ENCODE results near the gene RNF133.

Gene RNF133

DNA sequence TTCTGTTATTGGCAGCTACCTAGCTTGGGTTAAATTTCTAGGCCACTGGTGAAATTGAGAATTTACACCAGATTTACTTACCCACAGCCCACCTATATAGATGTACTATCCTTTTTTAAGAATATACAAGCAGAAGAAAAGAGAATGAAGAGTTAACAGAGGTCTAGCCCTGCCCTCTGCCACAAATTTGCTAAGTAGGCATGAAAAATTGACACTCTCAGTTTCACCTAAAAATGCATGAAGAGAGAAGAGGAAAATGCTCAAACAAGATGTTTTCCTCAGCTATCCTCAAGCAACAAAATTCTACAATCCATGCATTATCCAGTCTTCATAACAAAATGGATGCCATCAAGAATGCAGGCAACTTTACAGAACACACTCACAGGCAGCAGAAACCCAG, 28.4 kb upstream of the RNF133 start:
- H3K27me3 ChIP-seq (ENCODE audit: insufficient read depth, low read length, poor library complexity): no peaks in the 10 kb centered on the region
- H3K79me2 ChIP-seq (ENCODE audit: insufficient read depth, low read length): no peaks in the 10 kb centered on the region
- H3K9ac ChIP-seq (ENCODE audit: low read depth, low read length): no peak overlapping the region
- H2AFZ ChIP-seq (ENCODE audit: low read depth, low read length): no peak overlapping the region
- no peaks in the 10 kb centered on the region for H3K4me1 ChIP-seq (ENCODE audit: insufficient read depth, low read length)
- TF ChIP-seq EZH2 (IDR thresholded peaks at IDR 0.05; ENCODE audit: borderline replicate concordance, low read depth, low read length, severe bottlenecking): no peak
- TF ChIP-seq, protein P1, sequence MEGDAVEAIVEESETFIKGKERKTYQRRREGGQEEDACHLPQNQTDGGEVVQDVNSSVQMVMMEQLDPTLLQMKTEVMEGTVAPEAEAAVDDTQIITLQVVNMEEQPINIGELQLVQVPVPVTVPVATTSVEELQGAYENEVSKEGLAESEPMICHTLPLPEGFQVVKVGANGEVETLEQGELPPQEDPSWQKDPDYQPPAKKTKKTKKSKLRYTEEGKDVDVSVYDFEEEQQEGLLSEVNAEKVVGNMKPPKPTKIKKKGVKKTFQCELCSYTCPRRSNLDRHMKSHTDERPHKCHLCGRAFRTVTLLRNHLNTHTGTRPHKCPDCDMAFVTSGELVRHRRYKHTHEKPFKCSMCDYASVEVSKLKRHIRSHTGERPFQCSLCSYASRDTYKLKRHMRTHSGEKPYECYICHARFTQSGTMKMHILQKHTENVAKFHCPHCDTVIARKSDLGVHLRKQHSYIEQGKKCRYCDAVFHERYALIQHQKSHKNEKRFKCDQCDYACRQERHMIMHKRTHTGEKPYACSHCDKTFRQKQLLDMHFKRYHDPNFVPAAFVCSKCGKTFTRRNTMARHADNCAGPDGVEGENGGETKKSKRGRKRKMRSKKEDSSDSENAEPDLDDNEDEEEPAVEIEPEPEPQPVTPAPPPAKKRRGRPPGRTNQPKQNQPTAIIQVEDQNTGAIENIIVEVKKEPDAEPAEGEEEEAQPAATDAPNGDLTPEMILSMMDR (IDR thresholded peaks at IDR 0.05; ENCODE audit: borderline replicate concordance, extremely low read depth, low read length, poor library complexity, severe bottlenecking): no peak
- H3K9me3 ChIP-seq (ENCODE audit: insufficient read depth, low read length, severe bottlenecking): no peaks in the 10 kb centered on the region
- H3K4me2 ChIP-seq (ENCODE audit: insufficient read depth, low read length): no peak overlapping the region
- no peaks in the 10 kb centered on the region for H4K20me1 ChIP-seq (ENCODE audit: insufficient read depth, low read length)
- H3K36me3 ChIP-seq (ENCODE audit: insufficient read depth, low read length): no peaks in the 10 kb centered on the region
- no peak overlapping the region for H3K4me3 ChIP-seq (ENCODE audit: low read depth in 1 of 2, low read length in 2 of 2)
- H3K27ac ChIP-seq (ENCODE audit: low read length): no peak overlapping the region
- ATAC-seq (ENCODE audit: insufficient read depth, low read depth): no peak
- no peak for DNase-seq

DNA sequence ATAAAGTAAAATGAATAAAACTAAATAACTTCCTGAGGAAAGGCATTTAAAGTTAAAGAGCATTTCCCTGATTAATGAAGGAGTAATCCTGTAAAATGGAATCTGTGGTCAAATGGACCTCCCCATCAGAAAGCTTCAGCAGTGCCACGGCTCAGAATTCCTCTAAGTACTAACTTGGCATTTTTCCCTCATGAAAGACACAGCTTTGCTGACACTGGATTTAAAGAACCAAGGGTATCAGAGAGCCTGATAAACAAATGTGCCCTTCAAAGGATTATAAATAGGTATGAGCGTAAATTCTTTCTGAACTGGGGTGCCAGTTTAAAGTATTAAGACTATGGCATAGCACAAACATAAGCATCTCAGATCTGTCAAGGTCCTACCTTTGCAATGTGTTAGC, 28.0 kb upstream of the RNF133 start:
- no peaks in the 10 kb centered on the region for H3K9me3 ChIP-seq (ENCODE audit: insufficient read depth, low read length, severe bottlenecking)
- no peak overlapping the region for H3K4me2 ChIP-seq (ENCODE audit: insufficient read depth, low read length)
- H3K27me3 ChIP-seq (ENCODE audit: insufficient read depth, low read length, poor library complexity): no peaks in the 10 kb centered on the region
- no peak overlapping the region for H2AFZ ChIP-seq (ENCODE audit: low read depth, low read length)
- H3K79me2 ChIP-seq (ENCODE audit: insufficient read depth, low read length): no peaks in the 10 kb centered on the region
- no peaks in the 10 kb centered on the region for H3K4me1 ChIP-seq (ENCODE audit: insufficient read depth, low read length)
- H3K4me3 ChIP-seq (ENCODE audit: low read depth in 1 of 2, low read length in 2 of 2): no peak overlapping the region
- TF ChIP-seq, protein P1 (IDR thresholded peaks at IDR 0.05; ENCODE audit: borderline replicate concordance, extremely low read depth, low read length, poor library complexity, severe bottlenecking): no peak
- no peaks in the 10 kb centered on the region for H4K20me1 ChIP-seq (ENCODE audit: insufficient read depth, low read length)
- no peak for DNase-seq
- H3K9ac ChIP-seq (ENCODE audit: low read depth, low read length): no peak overlapping the region
- no peak overlapping the region for H3K27ac ChIP-seq (ENCODE audit: low read length)
- ATAC-seq (ENCODE audit: insufficient read depth, low read depth): no peak
- no peaks in the 10 kb centered on the region for H3K36me3 ChIP-seq (ENCODE audit: insufficient read depth, low read length)

DNA sequence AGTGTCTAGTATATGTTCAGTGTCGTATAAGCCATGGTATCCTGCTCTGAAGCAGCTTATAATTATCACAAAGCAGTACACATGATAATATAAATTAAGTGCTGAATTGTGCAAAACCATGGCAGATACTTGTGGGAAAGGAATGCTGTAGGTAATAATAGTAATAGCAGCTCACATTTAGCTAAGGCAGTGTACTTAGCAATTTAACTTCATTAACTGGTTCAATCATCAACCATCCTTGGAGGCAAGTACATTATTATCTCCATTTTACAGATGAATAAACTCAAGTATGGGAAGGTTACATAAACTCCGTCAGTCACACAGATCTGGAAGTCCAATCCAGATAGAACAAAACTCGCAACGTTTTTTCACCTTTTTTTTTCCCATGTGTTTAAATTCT, 25.4 kb upstream of the RNF133 start:
- Histone ChIP-seq H3K27me3 (ENCODE audit: insufficient read depth, low read length, poor library complexity) (no peaks in the 10 kb centered on the region), H3K4me1 (ENCODE audit: insufficient read depth, low read length) (no peaks in the 10 kb centered on the region), H3K27ac (ENCODE audit: low read length) (no peak overlapping the region), H3K9me3 (ENCODE audit: insufficient read depth, low read length, severe bottlenecking) (no peaks in the 10 kb centered on the region), H3K4me2 (ENCODE audit: insufficient read depth, low read length) (no peak overlapping the region), H3K4me3 (ENCODE audit: low read depth in 1 of 2, low read length in 2 of 2) (no peak overlapping the region), H3K36me3 (ENCODE audit: insufficient read depth, low read length) (no peaks in the 10 kb centered on the region), H3K79me2 (ENCODE audit: insufficient read depth, low read length) (no peaks in the 10 kb centered on the region), H3K9ac (ENCODE audit: low read depth, low read length) (no peak overlapping the region), H2AFZ (ENCODE audit: low read depth, low read length) (no peak overlapping the region), H4K20me1 (ENCODE audit: insufficient read depth, low read length) (no peaks in the 10 kb centered on the region)
- ATAC-seq (ENCODE audit: insufficient read depth, low read depth) (no peak), DNase-seq (no peak)
- no peak for TF ChIP-seq EZH2 (IDR thresholded peaks at IDR 0.05; ENCODE audit: borderline replicate concordance, low read depth, low read length, severe bottlenecking)
- TF ChIP-seq, protein P1 (IDR thresholded peaks at IDR 0.05; ENCODE audit: borderline replicate concordance, extremely low read depth, low read length, poor library complexity, severe bottlenecking): no peak

DNA sequence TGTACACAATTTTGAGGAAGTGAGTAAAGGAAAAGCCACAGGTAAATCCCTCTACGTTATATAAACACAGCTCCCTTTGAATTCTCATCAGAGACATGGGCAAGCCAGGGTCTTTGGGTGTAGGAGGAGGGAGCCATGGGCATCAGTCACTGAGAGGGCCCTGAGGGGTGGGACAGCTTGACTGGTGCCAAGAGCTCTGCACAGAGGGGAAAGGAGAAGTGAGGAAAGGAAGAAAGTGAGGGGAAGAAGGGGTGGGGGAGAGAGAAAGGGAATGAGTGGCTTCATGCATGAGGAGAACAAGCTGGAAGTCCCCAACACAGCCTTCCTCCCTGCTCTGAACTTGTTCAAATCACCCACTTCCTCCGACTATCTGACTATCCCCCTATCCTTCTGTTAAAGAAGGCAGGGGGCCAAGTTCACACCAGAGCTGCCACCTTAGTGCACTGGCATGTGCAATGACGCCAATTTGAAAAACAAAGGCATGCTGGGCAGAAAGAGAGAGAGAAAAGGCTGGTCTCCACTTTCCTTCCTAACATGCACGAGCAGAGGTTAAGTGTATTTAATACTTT, 20.2 kb upstream of the RNF133 start:
- H3K9ac ChIP-seq (ENCODE audit: low read depth, low read length): no peak overlapping the region
- DNase-seq: no peak

More for the DNA sequence above, 20.2 kb upstream of the RNF133 start:
- Histone ChIP-seq H2AFZ (ENCODE audit: low read depth, low read length) (no peak overlapping the region), H3K27ac (ENCODE audit: low read length) (no peak overlapping the region), H3K4me3 (ENCODE audit: low read depth in 1 of 2, low read length in 2 of 2) (no peak overlapping the region), H3K79me2 (ENCODE audit: insufficient read depth, low read length) (no peaks in the 10 kb centered on the region), H3K27me3 (ENCODE audit: insufficient read depth, low read length, poor library complexity) (no peaks in the 10 kb centered on the region), H3K36me3 (ENCODE audit: insufficient read depth, low read length) (no peaks in the 10 kb centered on the region), H3K9me3 (ENCODE audit: insufficient read depth, low read length, severe bottlenecking) (peaks cover 4% of the 10 kb centered on the region), H3K4me1 (ENCODE audit: insufficient read depth, low read length) (no peaks in the 10 kb centered on the region), H4K20me1 (ENCODE audit: insufficient read depth, low read length) (no peaks in the 10 kb centered on the region), H3K4me2 (ENCODE audit: insufficient read depth, low read length) (no peak overlapping the region)
- ATAC-seq (ENCODE audit: insufficient read depth, low read depth): no peak
- TF ChIP-seq, protein P1 (IDR thresholded peaks at IDR 0.05; ENCODE audit: borderline replicate concordance, extremely low read depth, low read length, poor library complexity, severe bottlenecking): no peak
- no peak for TF ChIP-seq EZH2 (IDR thresholded peaks at IDR 0.05; ENCODE audit: borderline replicate concordance, low read depth, low read length, severe bottlenecking)

Measured in DND-41 (cell line).